GM23248 (cell line): ENCODE measurements around the gene CDK8. TPM values are rescaled to one million over a fixed set of nuclear protein-coding genes. Genes with fewer than 3 reads are reported as not detected.

Experiments
- DNase-seq: peaks from one replicate; pipeline ENCODE4 v3.0.0-alpha.2; 2015
- H2AFZ ChIP-seq: fragments of 200-600 bp; sonication (generic); 2 replicates; pipeline ENCODE4 v1.6.1; 2016; ENCODE audit warnings: antibody characterized with exemption
- H3F3A ChIP-seq: fragments of 200-600 bp; sonication (generic); 2 replicates; pipeline ENCODE4 v1.6.1; 2016; ENCODE audit warnings: mild to moderate bottlenecking, antibody characterized with exemption, mixed run types; ENCODE audit not compliant: insufficient read depth
- H3K27ac ChIP-seq: fragments of 200-600 bp; sonication (generic); 2 replicates; pipeline ENCODE4 v1.5.1; 2016; ENCODE audit warnings: mild to moderate bottlenecking
- H3K27me3 ChIP-seq: fragments of 200-600 bp; sonication (generic); replicated peaks from 2 replicates; pipeline ENCODE4 v1.6.1; 2016; ENCODE audit warnings: mild to moderate bottlenecking; ENCODE audit not compliant: insufficient read depth
- H3K36me3 ChIP-seq: fragments of 200-600 bp; sonication (generic); 2 replicates; pipeline ENCODE4 v1.6.1; 2016; ENCODE audit warnings: low read depth, mild to moderate bottlenecking
- H3K4me1 ChIP-seq: fragments of 200-600 bp; sonication (generic); 2 replicates; pipeline ENCODE4 v1.6.1; 2016; ENCODE audit warnings: mild to moderate bottlenecking; ENCODE audit not compliant: insufficient read depth
- H3K4me2 ChIP-seq: fragments of 200-600 bp; sonication (generic); one replicate; pipeline ENCODE4 v1.6.1; 2016; ENCODE audit warnings: mild to moderate bottlenecking; ENCODE audit not compliant: unreplicated experiment
- H3K4me3 ChIP-seq: fragments of 200-600 bp; sonication (generic); 2 replicates; pipeline ENCODE4 v1.5.1; 2016; ENCODE audit warnings: mild to moderate bottlenecking
- H3K79me2 ChIP-seq: fragments of 200-600 bp; sonication (generic); 2 replicates; pipeline ENCODE4 v1.6.1; 2016; ENCODE audit warnings: mild to moderate bottlenecking; ENCODE audit not compliant: insufficient read depth
- H3K9ac ChIP-seq: fragments of 200-600 bp; sonication (generic); 2 replicates; pipeline ENCODE4 v1.6.1; 2016; ENCODE audit warnings: mild to moderate bottlenecking
- H3K9me2 ChIP-seq: fragments of 200-600 bp; sonication (generic); 2 replicates; pipeline ENCODE4 v1.6.1; 2016; ENCODE audit warnings: mixed run types, mild to moderate bottlenecking, moderate library complexity; ENCODE audit not compliant: insufficient read depth
- H3K9me3 ChIP-seq: fragments of 200-600 bp; sonication (generic); one replicate; pipeline ENCODE4 v1.6.1; 2017; ENCODE audit warnings: low read depth
- H4K20me1 ChIP-seq: fragments of 200-600 bp; sonication (generic); 2 replicates; pipeline ENCODE4 v1.6.0; 2016; ENCODE audit not compliant: insufficient read depth
- EZH2 ChIP-seq: fragments of 200-600 bp; sonication (generic); IDR thresholded peaks from 2 replicates; pipeline ENCODE4 v1.6.1; 2018; ENCODE audit warnings: antibody characterized with exemption, mild to moderate bottlenecking; ENCODE audit not compliant: insufficient read depth, poor library complexity, severe bottlenecking
- EZH2phosphoT487 ChIP-seq: fragments of 200-600 bp; sonication (generic); IDR thresholded peaks from 2 replicates; pipeline ENCODE4 v1.6.1; 2018; ENCODE audit warnings: antibody characterized with exemption, moderate library complexity, mild to moderate bottlenecking, low read depth; ENCODE audit not compliant: insufficient read depth
- WGBS, 2 experiments: methylation state at CpG; one replicate each; pipeline ENCODE4 v1.1.6; 2015 to 2017; ENCODE audit warnings: low lambda C conversion rate in 2 of 2, low coverage in 1 of 2; ENCODE audit errors: missing lambda C conversion rate in 2 of 2; 5-methylcytosine and 5-hydroxymethylcytosine counted together
- in situ Hi-C: fragments of 300-500 bp; cut with MboI; formaldehyde crosslinking; loops from 2 replicates; pipeline ENCODE4 v1.15.0; 2020
- polyA plus RNA-seq: library from polyadenylated mRNA; unstranded; fragments of >200 nt; fragmentation: Nextera tagmentation; extraction: Ambion mirVana; gene quantifications from 2 replicates; pipeline ENCODE4 v1.2.1, GENCODE V29; 2016
- total RNA-seq: library from RNA; depleted of rRNA; stranded (reverse); fragments of >200 nt; shearing (Covaris generic); gene quantifications from 2 replicates; pipeline ENCODE4 v1.2.3, GENCODE V29; 2014

CDK8 gene
- total and polyA plus RNA-seq, 2 experiments from 2014 or later = 5.1 to 11.9 TPM

DNA sequence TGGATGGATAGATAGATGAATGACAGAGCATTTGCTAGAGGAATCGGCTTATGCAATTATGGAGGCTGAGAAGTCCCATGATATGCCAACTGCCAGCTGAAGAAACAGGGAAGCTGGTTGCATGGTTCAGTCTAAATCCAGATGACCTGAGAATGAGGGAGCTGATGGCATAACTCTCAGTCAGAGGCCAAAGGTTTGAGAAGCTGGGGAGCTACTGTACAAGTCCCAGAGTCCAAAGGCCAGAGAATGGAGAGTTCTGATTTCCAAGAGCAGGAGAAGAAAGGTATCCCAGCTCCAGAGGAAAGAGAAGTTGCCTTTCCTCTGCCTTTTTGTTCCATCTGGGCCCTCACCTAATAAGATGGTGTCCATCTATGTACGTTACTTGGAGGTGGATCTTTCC, 108.3 kb downstream of the CDK8 start:
- H3K9ac ChIP-seq = no peak overlapping the region
- TF ChIP-seq EZH2 (no peak), EZH2phosphoT487 (no peak)
- no peaks in the 10 kb centered on the region for H3K79me2 ChIP-seq
- no peaks in the 10 kb centered on the region for H3K9me3 ChIP-seq
- no peaks in the 10 kb centered on the region for H3K4me1 ChIP-seq
- no peaks in the 10 kb centered on the region for H3K36me3 ChIP-seq
- H3K4me2 ChIP-seq = no peak overlapping the region
- H4K20me1 ChIP-seq = no peaks in the 10 kb centered on the region
- 96 to 100% methylated on average over 2 of the region's 2 CpGs for WGBS, 2 experiments
- in situ Hi-C loops = no loop called here
- H3K27me3 ChIP-seq = no peaks in the 10 kb centered on the region
- no peaks in the 10 kb centered on the region for H3K9me2 ChIP-seq
- no peak overlapping the region for H3K27ac ChIP-seq
- H3K4me3 ChIP-seq = no peak overlapping the region
- DNase-seq = no peak
- no peaks in the 10 kb centered on the region for H3F3A ChIP-seq
- H2AFZ ChIP-seq = no peak overlapping the region

DNA sequence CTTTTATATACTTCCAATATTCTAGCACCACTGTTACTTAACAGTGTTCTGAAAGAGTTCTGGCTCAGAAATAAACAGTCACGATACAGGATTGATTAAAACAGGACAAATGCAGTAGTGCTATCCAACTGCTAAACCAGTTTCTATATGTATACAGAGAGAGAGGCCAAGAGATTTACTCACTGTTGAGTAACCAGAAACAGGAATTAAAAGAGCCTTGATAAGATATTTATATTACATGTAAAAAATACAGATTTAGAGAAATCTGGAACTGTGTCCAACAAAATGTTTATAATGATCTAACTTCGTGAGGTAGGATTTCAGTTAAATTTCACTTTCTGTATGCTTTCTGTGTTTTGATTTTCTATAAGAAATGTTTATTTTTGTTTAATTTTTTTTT, 116.6 kb downstream of the CDK8 start:
- no peak for TF ChIP-seq EZH2
- no peak for TF ChIP-seq EZH2phosphoT487
- Histone ChIP-seq H3F3A (no peaks in the 10 kb centered on the region), H3K9me3 (no peaks in the 10 kb centered on the region), H3K79me2 (no peaks in the 10 kb centered on the region), H3K27ac (no peak overlapping the region), H2AFZ (no peak overlapping the region), H3K4me1 (no peaks in the 10 kb centered on the region), H3K9me2 (no peaks in the 10 kb centered on the region), H4K20me1 (no peaks in the 10 kb centered on the region), H3K9ac (no peak overlapping the region), H3K4me2 (no peak overlapping the region), H3K27me3 (no peaks in the 10 kb centered on the region), H3K36me3 (peaks cover 11% of the 10 kb centered on the region; the same call in 1 of the 2 replicates), H3K4me3 (no peak overlapping the region)
- in situ Hi-C loops = no loop called here
- no peak for DNase-seq
- 80 to 82% methylated on average over 2 of the region's 2 CpGs for WGBS, 2 experiments

DNA sequence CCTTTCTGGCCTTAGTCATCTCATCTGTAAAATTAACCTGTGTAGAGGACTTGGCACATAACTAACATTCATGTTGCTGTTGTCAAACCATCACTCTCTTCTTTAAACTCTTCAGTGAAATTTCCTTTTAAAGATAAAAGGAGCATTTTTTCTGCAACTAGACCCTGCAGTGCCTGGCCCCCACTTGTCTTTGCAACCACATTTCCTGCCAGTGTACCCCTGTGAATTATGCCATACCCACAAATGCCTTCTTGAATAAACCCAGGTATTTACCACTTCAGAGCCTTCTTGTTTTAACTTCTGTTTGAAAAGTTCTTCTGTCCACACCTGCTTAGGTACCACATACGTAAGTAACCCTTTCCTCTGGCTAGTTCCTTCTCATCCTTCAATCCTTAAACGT, 118.8 kb downstream of the CDK8 start:
- in situ Hi-C loops = no loop called here
- H3K9ac ChIP-seq = no peak overlapping the region
- H3K9me3 ChIP-seq = no peaks in the 10 kb centered on the region
- no peaks in the 10 kb centered on the region for H3K27me3 ChIP-seq
- H4K20me1 ChIP-seq = no peaks in the 10 kb centered on the region
- no peaks in the 10 kb centered on the region for H3K4me1 ChIP-seq
- H2AFZ ChIP-seq = no peak overlapping the region
- H3K4me3 ChIP-seq = no peak overlapping the region
- no peak for DNase-seq
- H3K4me2 ChIP-seq = no peak overlapping the region
- H3K79me2 ChIP-seq = no peaks in the 10 kb centered on the region
- peaks cover 11% of the 10 kb centered on the region; the same call in 1 of the 2 replicates for H3K36me3 ChIP-seq
- H3K9me2 ChIP-seq = no peaks in the 10 kb centered on the region
- H3F3A ChIP-seq = no peaks in the 10 kb centered on the region
- H3K27ac ChIP-seq = no peak overlapping the region
- 100% methylated on average over 2 of the region's 2 CpGs for WGBS, 2 experiments
- TF ChIP-seq EZH2phosphoT487 (no peak), EZH2 (no peak)

DNA sequence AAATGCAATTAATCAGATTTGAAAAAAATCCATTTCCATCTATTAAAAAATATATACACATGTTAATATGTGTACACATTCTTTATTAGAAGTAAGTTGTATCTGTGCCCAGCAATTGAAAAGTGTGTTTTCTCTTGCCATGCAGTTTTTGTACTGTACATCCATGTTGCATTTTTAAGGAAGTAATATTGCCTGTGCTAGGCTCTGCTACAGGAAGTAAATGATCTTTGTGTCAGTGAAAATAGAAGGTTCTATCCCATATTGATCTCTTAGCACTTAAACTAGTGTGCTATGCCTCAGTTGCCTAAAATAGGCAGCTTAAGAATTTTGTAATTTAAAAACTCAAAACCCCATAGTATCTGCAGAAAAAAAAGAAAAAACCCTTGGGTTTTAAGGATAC, 122.5 kb downstream of the CDK8 start:
- TF ChIP-seq EZH2phosphoT487 (no peak), EZH2 (no peak)
- in situ Hi-C loops = no loop called here
- Histone ChIP-seq H3K27me3 (no peaks in the 10 kb centered on the region), H3K4me2 (no peak overlapping the region), H3K4me1 (no peaks in the 10 kb centered on the region), H3K79me2 (no peaks in the 10 kb centered on the region), H3K36me3 (peaks cover 8% of the 10 kb centered on the region; the same call in 1 of the 2 replicates), H3K9me2 (no peaks in the 10 kb centered on the region), H3K27ac (no peak overlapping the region), H3K4me3 (no peak overlapping the region), H4K20me1 (no peaks in the 10 kb centered on the region), H3F3A (no peaks in the 10 kb centered on the region), H3K9ac (no peak overlapping the region), H3K9me3 (no peaks in the 10 kb centered on the region), H2AFZ (no peak overlapping the region)
- no peak for DNase-seq

DNA sequence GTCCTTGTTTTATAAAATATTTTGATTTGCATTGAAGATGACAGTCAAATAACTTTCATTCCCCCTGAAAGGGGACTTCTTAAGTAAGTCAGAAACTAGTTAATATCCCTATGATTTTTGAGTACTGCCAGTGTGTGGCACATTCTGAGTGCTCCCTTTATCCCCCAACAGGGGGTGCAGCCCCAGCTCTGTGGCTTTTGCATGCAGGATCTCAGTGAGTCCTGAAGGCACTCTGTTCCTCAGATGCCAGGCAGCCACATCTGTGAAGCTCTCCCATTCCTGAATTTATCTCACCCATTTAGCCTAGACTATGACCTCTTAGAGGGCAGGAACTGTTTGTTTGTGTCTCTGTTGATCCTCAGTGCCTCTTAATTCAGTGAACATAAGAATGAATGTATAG, 123.1 kb downstream of the CDK8 start:
- no peaks in the 10 kb centered on the region for H3F3A ChIP-seq
- no peak overlapping the region for H3K4me2 ChIP-seq
- no peaks in the 10 kb centered on the region for H3K79me2 ChIP-seq
- in situ Hi-C loops = no loop called here
- H3K9me3 ChIP-seq = no peaks in the 10 kb centered on the region
- H3K4me3 ChIP-seq = no peak overlapping the region
- H4K20me1 ChIP-seq = no peaks in the 10 kb centered on the region
- H3K36me3 ChIP-seq = peaks cover 2% of the 10 kb centered on the region; the same call in 1 of the 2 replicates
- H3K4me1 ChIP-seq = no peaks in the 10 kb centered on the region
- TF ChIP-seq EZH2 = no peak
- TF ChIP-seq EZH2phosphoT487 = no peak
- H3K9me2 ChIP-seq = no peaks in the 10 kb centered on the region
- no peak overlapping the region for H3K27ac ChIP-seq
- DNase-seq = peak; percentile 56
- H3K9ac ChIP-seq = no peak overlapping the region
- no peak overlapping the region for H2AFZ ChIP-seq
- no peaks in the 10 kb centered on the region for H3K27me3 ChIP-seq
